Activated naive CD8-positive, alpha-beta T cell treated with anti-CD3 and anti-CD28 coated beads, Interleukin-2, amount 10 ng/mL, durations not matched to agents 7 days and 5 days (primary cell): ENCODE measurements around the gene SUZ12. TPM values are rescaled to one million over a fixed set of nuclear protein-coding genes. Genes with fewer than 3 reads are reported as not detected.
"Not testable (repeated sequence)": the region's sequence is repeated elsewhere in the genome, so short reads cannot be mapped to it uniquely, and the experiment has no call there.

Experiments used
- ATAC-seq: fragments of 150-1000 bp; cut with Tn5 transposase; one replicate; pipeline ENCODE4 v1.10.0; 2021; ENCODE audit warnings: low read depth, moderate library complexity
- POLR2A ChIA-PET: fragments of 350-600 bp; sonication (Branson Sonifier 250); formaldehyde crosslinking; loops from one replicate; lab custom pipeline; 2021; ENCODE audit warnings: antibody characterized with exemption; lab: Charles Lee
- DNase-seq: peaks from one replicate; pipeline ENCODE4 v3.0.0; 2021
- H3K27ac Mint-ChIP-seq: one replicate; pipeline ENCODE4 v1.8.0; 2022; ENCODE audit warnings: mild to moderate bottlenecking, mixed read lengths
- H3K27me3 Mint-ChIP-seq: one replicate; pipeline ENCODE4 v1.8.0; 2022; ENCODE audit warnings: mild to moderate bottlenecking, moderate library complexity, mixed read lengths
- H3K36me3 Mint-ChIP-seq: one replicate; pipeline ENCODE4 v1.8.0; 2021; ENCODE audit warnings: mild to moderate bottlenecking, mixed read lengths
- H3K4me1 Mint-ChIP-seq: one replicate; pipeline ENCODE4 v1.8.0; 2021; ENCODE audit warnings: mixed read lengths
- H3K4me3 Mint-ChIP-seq: one replicate; pipeline ENCODE4 v1.8.0; 2022; ENCODE audit warnings: mild to moderate bottlenecking, moderate library complexity, mixed read lengths
- H3K9me3 Mint-ChIP-seq: one replicate; pipeline ENCODE4 v1.8.0; 2021; ENCODE audit warnings: mixed read lengths
- total RNA-seq, 2 experiments: library from RNA; stranded (reverse); gene quantifications; one replicate each; pipeline ENCODE4 v1.2.3, GENCODE V29; 2021

SUZ12 gene
- 10 to 100 TPM; 56.5 to 58.1 TPM for total RNA-seq

- POLR2A ChIA-PET, result interaction anchor here (0.6 to 1.2 kb wide), 7 partner anchors 25 to 412 kb away, joined by 3 to 8 read pairs (median 4); partner anchors contain the start of genes RHOT1 and UTP6
- peaks cover 14% of the 10 kb centered on the region for H3K4me1 Mint-ChIP-seq
- not testable (repeated sequence) for H3K9me3 Mint-ChIP-seq, H3K36me3 Mint-ChIP-seq, H3K27me3 Mint-ChIP-seq
- ATAC-seq, result peak; percentile 96
- DNase-seq, result peak; percentile 92
- peak within 1 kb of the TSS; percentile 83 for H3K27ac Mint-ChIP-seq
- H3K4me3 Mint-ChIP-seq, result peak within 1 kb of the TSS; percentile 86
Observed at GRCh38 chr17:31936615-31937609, at the start of gene SUZ12. SUZ12 (plus strand) TSS chr17:31937007; CDS start chr17:31937247, 240 bp downstream.

GRCh38 chr17:31888124-31888523 lies 48.7 kb upstream of the SUZ12 start:
- H3K4me1 Mint-ChIP-seq, result peaks cover 2% of the 10 kb centered on the region
- no peak overlapping the region for H3K4me3 Mint-ChIP-seq
- no peak overlapping the region for H3K27ac Mint-ChIP-seq
- POLR2A ChIA-PET, result no interaction called here
- H3K27me3 Mint-ChIP-seq, result no peaks in the 10 kb centered on the region
- DNase-seq, result no peak
- ATAC-seq, result no peak
- peaks cover 32% of the 10 kb centered on the region for H3K36me3 Mint-ChIP-seq
- no peaks in the 10 kb centered on the region for H3K9me3 Mint-ChIP-seq

- no peaks in the 10 kb centered on the region for H3K9me3 Mint-ChIP-seq
- H3K4me3 Mint-ChIP-seq, result no peak overlapping the region
- H3K27me3 Mint-ChIP-seq, result no peaks in the 10 kb centered on the region
- H3K27ac Mint-ChIP-seq, result no peak overlapping the region
- DNase-seq (no peak), ATAC-seq (no peak)
- POLR2A ChIA-PET, result interaction anchor here (0.9 to 1.4 kb wide), 5 partner anchors 13 to 392 kb away, joined by 3 to 8 read pairs (median 3); partner anchors contain the start of gene SUZ12
- peaks cover 8% of the 10 kb centered on the region for H3K4me1 Mint-ChIP-seq
- H3K36me3 Mint-ChIP-seq, result peaks cover 6% of the 10 kb centered on the region
Observed at GRCh38 chr17:31900877-31901276, 35.9 kb upstream of the SUZ12 start.

- H3K27me3 Mint-ChIP-seq, result peaks cover 16% of the 10 kb centered on the region
- no peak overlapping the region for H3K27ac Mint-ChIP-seq
- no peak for DNase-seq
- POLR2A ChIA-PET, result interaction anchor here (0.9 kb wide), 1 partner anchor 10 kb away, joined by 3 read pairs; no protein-coding TSS in a partner anchor
- H3K4me3 Mint-ChIP-seq, result no peak overlapping the region
- peaks cover 11% of the 10 kb centered on the region for H3K4me1 Mint-ChIP-seq
- ATAC-seq, result no peak
- H3K9me3 Mint-ChIP-seq, result no peaks in the 10 kb centered on the region
- H3K36me3 Mint-ChIP-seq, result peaks cover 3% of the 10 kb centered on the region
Observed at GRCh38 chr17:31902693-31903092, 34.1 kb upstream of the SUZ12 start.

GRCh38 chr17:31903401-31903800 lies 33.4 kb upstream of the SUZ12 start:
- Mint-ChIP-seq H3K27me3 (peaks cover 18% of the 10 kb centered on the region), H3K4me3 (no peak overlapping the region), H3K27ac (no peak overlapping the region), H3K4me1 (peaks cover 13% of the 10 kb centered on the region), H3K9me3 (no peaks in the 10 kb centered on the region), H3K36me3 (no peaks in the 10 kb centered on the region)
- POLR2A ChIA-PET, result interaction anchor here (0.9 kb wide), 1 partner anchor 9 kb away, joined by 3 read pairs; no protein-coding TSS in a partner anchor
- DNase-seq, result no peak
- ATAC-seq, result no peak

- Mint-ChIP-seq H3K27me3 (peaks cover 37% of the 10 kb centered on the region), H3K4me1 (peaks cover 12% of the 10 kb centered on the region), H3K4me3 (no peak overlapping the region), H3K9me3 (no peaks in the 10 kb centered on the region), H3K36me3 (no peaks in the 10 kb centered on the region), H3K27ac (no peak overlapping the region)
- peak; percentile 36 for ATAC-seq
- POLR2A ChIA-PET, result no interaction called here
- DNase-seq, result no peak
Observed at GRCh38 chr17:31907342-31907962, 29.4 kb upstream of the SUZ12 start.

- Mint-ChIP-seq H3K27ac (no peak overlapping the region), H3K27me3 (peaks cover 37% of the 10 kb centered on the region), H3K4me1 (peaks cover 7% of the 10 kb centered on the region), H3K36me3 (no peaks in the 10 kb centered on the region), H3K9me3 (no peaks in the 10 kb centered on the region), H3K4me3 (no peak overlapping the region)
- DNase-seq (no peak), ATAC-seq (no peak)
- POLR2A ChIA-PET, result no interaction called here
Observed at GRCh38 chr17:31908386-31908785, 28.4 kb upstream of the SUZ12 start.

- H3K9me3 Mint-ChIP-seq, H3K4me3 Mint-ChIP-seq, DNase-seq, H3K36me3 Mint-ChIP-seq, ATAC-seq, H3K27ac Mint-ChIP-seq: not testable (repeated sequence)
- Mint-ChIP-seq H3K4me1 (peaks cover 10% of the 10 kb centered on the region), H3K27me3 (peaks cover 51% of the 10 kb centered on the region)
- POLR2A ChIA-PET, result interaction anchor here (1.2 to 1.5 kb wide), 2 partner anchors 9 to 11 kb away, joined by 3 read pairs; partner anchors contain the start of gene UTP6
Observed at GRCh38 chr17:31912705-31913104, 24.1 kb upstream of the SUZ12 start.

- POLR2A ChIA-PET, result interaction anchor here (0.6 kb wide), 1 partner anchor 504 kb away, joined by 8 read pairs; no protein-coding TSS in a partner anchor
- peaks cover 10% of the 10 kb centered on the region for H3K4me1 Mint-ChIP-seq
- peaks cover 48% of the 10 kb centered on the region for H3K27me3 Mint-ChIP-seq
- no peaks in the 10 kb centered on the region for H3K36me3 Mint-ChIP-seq
- DNase-seq, result no peak
- ATAC-seq, result no peak
- H3K27ac Mint-ChIP-seq, result no peak overlapping the region
- no peaks in the 10 kb centered on the region for H3K9me3 Mint-ChIP-seq
- no peak overlapping the region for H3K4me3 Mint-ChIP-seq
Observed at GRCh38 chr17:31915456-31916100, 21.2 kb upstream of the SUZ12 start.

- no peaks in the 10 kb centered on the region for H3K9me3 Mint-ChIP-seq
- POLR2A ChIA-PET, result interaction anchor here (0.8 kb wide), 1 partner anchor 9 kb away, joined by 3 read pairs; no protein-coding TSS in a partner anchor
- peaks cover 47% of the 10 kb centered on the region for H3K27me3 Mint-ChIP-seq
- H3K27ac Mint-ChIP-seq, result no peak overlapping the region
- ATAC-seq, result no peak
- no peaks in the 10 kb centered on the region for H3K36me3 Mint-ChIP-seq
- DNase-seq, result no peak
- H3K4me3 Mint-ChIP-seq, result no peak overlapping the region
- peaks cover 10% of the 10 kb centered on the region for H3K4me1 Mint-ChIP-seq
Observed at GRCh38 chr17:31916491-31917064, 20.2 kb upstream of the SUZ12 start.

- Mint-ChIP-seq H3K4me3 (no peak overlapping the region), H3K4me1 (peaks cover 10% of the 10 kb centered on the region), H3K9me3 (no peaks in the 10 kb centered on the region), H3K27me3 (peaks cover 42% of the 10 kb centered on the region), H3K27ac (no peak overlapping the region), H3K36me3 (no peaks in the 10 kb centered on the region)
- ATAC-seq (no peak), DNase-seq (peak; percentile 29)
- POLR2A ChIA-PET, result interaction anchor here (0.8 kb wide), 1 partner anchor 9 kb away, joined by 3 read pairs; no protein-coding TSS in a partner anchor
Observed at GRCh38 chr17:31917065-31917529, 19.7 kb upstream of the SUZ12 start.

GRCh38 chr17:31917721-31918120 lies 19.1 kb upstream of the SUZ12 start:
- H3K36me3 Mint-ChIP-seq, DNase-seq, POLR2A ChIA-PET, H3K27ac Mint-ChIP-seq, ATAC-seq, H3K4me3 Mint-ChIP-seq, H3K9me3 Mint-ChIP-seq: not testable (repeated sequence)
- peaks cover 10% of the 10 kb centered on the region for H3K4me1 Mint-ChIP-seq
- peaks cover 41% of the 10 kb centered on the region for H3K27me3 Mint-ChIP-seq
